GM08714 (cell line): ENCODE results near the gene ARID1B.

Experiments
- H3K4me3 ChIP-seq: fragments of 200-500 bp; sonication (Bioruptor generic); 2 replicates; pipeline ENCODE4 v1.5.1; 2014; ENCODE audit warnings: mild to moderate bottlenecking, low read length, inconsistent platforms
- ZNF274 ChIP-seq: IDR thresholded peaks from 2 replicates; pipeline ENCODE4 v1.6.1; 2012; ENCODE audit warnings: mild to moderate bottlenecking, low read depth, low read length

ARID1B gene

GRCh38 chr6:157001716-157002115, 224.5 kb downstream of the ARID1B start:
- no peak overlapping the region for H3K4me3 ChIP-seq
- no peak for TF ChIP-seq ZNF274

GRCh38 chr6:157002774-157003173, 225.6 kb downstream of the ARID1B start:
- no peak for TF ChIP-seq ZNF274
- H3K4me3 ChIP-seq, result no peak overlapping the region

GRCh38 chr6:157005940-157006339, 228.8 kb downstream of the ARID1B start:
- H3K4me3 ChIP-seq, result no peak overlapping the region
- no peak for TF ChIP-seq ZNF274

GRCh38 chr6:157008568-157008967, 231.4 kb downstream of the ARID1B start:
- no peak for TF ChIP-seq ZNF274
- H3K4me3 ChIP-seq, result no peak overlapping the region

- TF ChIP-seq ZNF274, result no peak
Observed at GRCh38 chr6:157012355-157012754, 235.2 kb downstream of the ARID1B start.

GRCh38 chr6:157013649-157014304, 236.6 kb downstream of the ARID1B start:
- no peak for TF ChIP-seq ZNF274
- no peak overlapping the region for H3K4me3 ChIP-seq

More at GRCh38 chr6:157012355-157012754, 235.2 kb downstream of the ARID1B start:
- H3K4me3 ChIP-seq, result no peak overlapping the region

- no peak for TF ChIP-seq ZNF274
- H3K4me3 ChIP-seq, result no peak overlapping the region
Observed at GRCh38 chr6:157014871-157015270, 237.7 kb downstream of the ARID1B start.

GRCh38 chr6:157017022-157017421, 239.8 kb downstream of the ARID1B start:
- no peak for TF ChIP-seq ZNF274
- no peak overlapping the region for H3K4me3 ChIP-seq

- no peak for TF ChIP-seq ZNF274
- H3K4me3 ChIP-seq, result no peak overlapping the region
Observed at GRCh38 chr6:157017861-157018260, 240.7 kb downstream of the ARID1B start.

- no peak for TF ChIP-seq ZNF274
- H3K4me3 ChIP-seq, result peak overlapping the region; percentile 57; the same call in 1 of the 2 replicates
Observed at GRCh38 chr6:157019115-157019641, 242.0 kb downstream of the ARID1B start.

GRCh38 chr6:157019733-157020132, 242.6 kb downstream of the ARID1B start:
- peak overlapping the region; percentile 44 for H3K4me3 ChIP-seq
- TF ChIP-seq ZNF274, result no peak

- H3K4me3 ChIP-seq, result peak overlapping the region; percentile 90; the same call in 1 of the 2 replicates
- no peak for TF ChIP-seq ZNF274
Observed at GRCh38 chr6:157020398-157020797, 243.2 kb downstream of the ARID1B start.

GRCh38 chr6:157020881-157021343, 243.7 kb downstream of the ARID1B start:
- peak overlapping the region; percentile 90 for H3K4me3 ChIP-seq
- no peak for TF ChIP-seq ZNF274

- H3K4me3 ChIP-seq, result peak overlapping the region; percentile 90
- TF ChIP-seq ZNF274, result no peak
Observed at GRCh38 chr6:157021344-157021992, 244.3 kb downstream of the ARID1B start.
